Measurements from ENCODE around the gene POMT1. TPM values are rescaled to one million over a fixed set of nuclear protein-coding genes. Genes with fewer than 3 reads are reported as not detected.

POMT1 gene
- total RNA-seq, 1 experiment from 2014 or later: 34.1 TPM

- Mint-ChIP-seq H3K27ac (no peak overlapping the region), H3K27me3 (ENCODE audit: low read depth) (peaks cover 51% of the 10 kb centered on the region), H3K9me3 (peaks cover 57 to 60% of the 10 kb centered on the region in 2 experiments), H3K4me1 (no peaks in the 10 kb centered on the region), H3K4me3 (peak overlapping the region in 1 of 2 experiments; percentile 63; a peak in 2 of 5 replicates), H3K36me3 (ENCODE audit: insufficient read depth in 1 of 3, low read depth in 3 of 3) (peaks cover 9 to 39% (median 24%) of the 10 kb centered on the region in 3 experiments)
- no peak overlapping the region for H2BK12ac ChIP-seq (ENCODE audit: insufficient read length, low read depth, low read length)
- no peaks in the 10 kb centered on the region for H4K20me1 ChIP-seq (ENCODE audit: control insufficient read depth, insufficient read depth, insufficient read length)
- no peak overlapping the region for H3K4ac ChIP-seq (ENCODE audit: low read depth, low read length)
- H2BK5ac ChIP-seq (ENCODE audit: insufficient read length, low read length): no peak overlapping the region
- no peak overlapping the region for H2AFZ ChIP-seq (ENCODE audit: low read length)
- no peak overlapping the region for H2BK15ac ChIP-seq (ENCODE audit: low read depth, low read length)
- no peak overlapping the region for H2BK20ac ChIP-seq (ENCODE audit: low read depth, low read length, poor library complexity, severe bottlenecking)
- H3K14ac ChIP-seq (ENCODE audit: insufficient read depth, low read length): no peak overlapping the region
- H2BK120ac ChIP-seq (ENCODE audit: low read depth, low read length, poor library complexity, severe bottlenecking): no peak overlapping the region
- H3K23ac ChIP-seq (ENCODE audit: insufficient read length, low read depth, low read length): no peak overlapping the region
- no peak overlapping the region for H3K56ac ChIP-seq (ENCODE audit: insufficient read length, low read depth, low read length)
- no CpG with 5 or more reads among the region's 30 CpGs for WGBS (ENCODE audit: extremely low coverage, insufficient read length, low lambda C conversion rate)
- H2AK5ac ChIP-seq (ENCODE audit: insufficient read length, low read length): no peak overlapping the region
- H3K27ac ChIP-seq (ENCODE audit: insufficient read length, low read depth, low read length): no peak overlapping the region
- H4K91ac ChIP-seq (ENCODE audit: insufficient read length, low read depth, low read length): no peak overlapping the region
- no peaks in the 10 kb centered on the region for H3K79me1 ChIP-seq (ENCODE audit: insufficient read depth, low read depth, low read length, poor library complexity, severe bottlenecking)
- H3K79me2 ChIP-seq (ENCODE audit: insufficient read depth, low read length): no peaks in the 10 kb centered on the region
- no peak overlapping the region for H3K9ac ChIP-seq (ENCODE audit: extremely low read depth, insufficient read length, low read length)
- H3K4me2 ChIP-seq (ENCODE audit: insufficient read depth, insufficient read length, low read length): peak overlapping the region; percentile 24
- H3K18ac ChIP-seq (ENCODE audit: insufficient read length, low read depth, low read length): no peak overlapping the region
- peaks cover 7% of the 10 kb centered on the region for H3K23me2 ChIP-seq (ENCODE audit: insufficient read length, low read depth, low read length, poor library complexity, severe bottlenecking)
- TF ChIP-seq CTCF (conservative IDR thresholded peaks at IDR 0.05): no peak
- H3K27me3 ChIP-seq (ENCODE audit: insufficient read depth, low read length): no peaks in the 10 kb centered on the region; the same call in 1 of the 2 replicates
- no peak overlapping the region for H4K8ac ChIP-seq (replicated peaks; ENCODE audit: insufficient read length, low read depth, low read length)
- H3K4me1 ChIP-seq (ENCODE audit: insufficient read depth, low read length): no peaks in the 10 kb centered on the region
- DNase-seq: no peak
- H3T11ph ChIP-seq (ENCODE audit: low read length): no peak overlapping the region
- H4K5ac ChIP-seq (ENCODE audit: insufficient read length, low read depth, low read length): no peak overlapping the region
- H3K9me3 ChIP-seq (ENCODE audit: control insufficient read depth, low read depth, low read length): peaks cover 5% of the 10 kb centered on the region
These were observed 43.1 kb downstream of the POMT1 start for GRCh38 chr9:131545786-131546335.

All from H9 (cell line).